Spleen (tissue), 11 donors: ENCODE measurements around the gene NOS1AP. TPM values are rescaled to one million over a fixed set of nuclear protein-coding genes. Genes with fewer than 3 reads are reported as not detected.

Experiments
- DNase-seq: peaks from one replicate; pipeline ENCODE4 v3.0.0-alpha.2; 2020
- H3K27ac ChIP-seq, 8 donors: fragments of 200-600 bp; sonication (generic) in 7 of 8; 1 replicate in 4 of 8; 2 replicates in 4 of 8; pipeline versions ENCODE4 v1.5.0 to v1.8.0; 2016 to 2021; ENCODE audit warnings: inconsistent platforms in 4 of 8, mild to moderate bottlenecking in 4 of 8, moderate library complexity in 1 of 8
- H3K27me3 ChIP-seq, 7 donors: fragments of 200-600 bp; sonication (generic) in 6 of 7; replicated peaks in 1 of 7; 1 replicate in 4 of 7; 2 replicates in 3 of 7; pipeline versions ENCODE4 v1.5.0 to v1.8.0; 2016 to 2021; ENCODE audit warnings: inconsistent platforms in 3 of 7, mild to moderate bottlenecking in 1 of 7
- H3K36me3 ChIP-seq, 6 donors: fragments of 200-600 bp; sonication (generic) in 5 of 6; 1 replicate in 4 of 6; 2 replicates in 2 of 6; pipeline versions ENCODE4 v1.5.0 to v1.8.0; 2016 to 2021; ENCODE audit warnings: inconsistent platforms in 2 of 6
- H3K4me1 ChIP-seq, 6 donors: fragments of 200-600 bp; sonication (generic) in 5 of 6; 1 replicate in 3 of 6; 2 replicates in 3 of 6; pipeline versions ENCODE4 v1.5.0 to v1.8.0; 2016 to 2021; ENCODE audit warnings: inconsistent platforms in 3 of 6
- H3K4me3 ChIP-seq, 8 donors: fragments of 200-600 bp; sonication (generic) in 7 of 8; 1 replicate in 4 of 8; 2 replicates in 4 of 8; pipeline versions ENCODE4 v1.5.0 to v1.8.0; 2016 to 2021; ENCODE audit warnings: inconsistent platforms in 4 of 8, mild to moderate bottlenecking in 4 of 8, moderate library complexity in 2 of 8
- H3K9me3 ChIP-seq, 8 donors: fragments of 200-600 bp; sonication (generic) in 7 of 8; 1 replicate in 4 of 8; 2 replicates in 4 of 8; pipeline versions ENCODE4 v1.5.0 to v1.8.0; 2016 to 2021; ENCODE audit warnings: inconsistent platforms in 4 of 8
- CTCF ChIP-seq, 11 experiments: fragments of 200-600 bp in 7 of 11; fragments of 450-650 bp in 4 of 11; sonication (generic) in 4 of 11; IDR thresholded peaks in 8 of 11; conservative IDR thresholded peaks in 3 of 11; 1 replicate in 7 of 11; 2 replicates in 4 of 11; pipeline versions ENCODE4 v1.4.0 to v1.8.0; 2016 to 2021; ENCODE audit warnings: antibody characterized with exemption in 11 of 11, inconsistent platforms in 4 of 11, mild to moderate bottlenecking in 1 of 11
- POLR2A ChIP-seq, 3 donors: fragments of 450-650 bp; IDR thresholded peaks; one replicate each; pipeline ENCODE4 v1.5.1; 2017; ENCODE audit warnings: antibody characterized with exemption in 3 of 3, mild to moderate bottlenecking in 1 of 3
- POLR2AphosphoS5 ChIP-seq, 3 donors: sonication (generic); formaldehyde crosslinking; IDR thresholded peaks; one replicate each; pipeline ENCODE4 v1.5.1; 2017; ENCODE audit warnings: antibody characterized with exemption in 3 of 3
- WGBS, 5 donors: extraction: QIAGEN DNeasy Blood & Tissue Kit in 3 of 5; methylation state at CpG; one replicate each; pipeline versions ENCODE4 v1.1.5 to v1.1.7; 2013 to 2018; 5-methylcytosine and 5-hydroxymethylcytosine counted together
- intact Hi-C: fragments of 100-400 bp; cut with DNase I; formaldehyde crosslinking; loops from one replicate; pipeline ENCODE4 v1.15.0; 2023; ENCODE audit warnings: low total_unique reads
- polyA plus RNA-seq, 3 donors: library from polyadenylated mRNA; stranded (reverse); fragments of 200-250 nt; gene quantifications; one replicate each; pipeline ENCODE4 v1.2.1, GENCODE V29; 2013
- total RNA-seq, 7 donors: library from RNA; depleted of rRNA in 3 of 7; stranded (reverse); fragments of >200 nt in 3 of 7; fragmentation: NEBNext Ultra II Directional in 4 of 7; extraction: Animal tissue kit (Norgen Biotek cat#: 25700) in 4 of 7; gene quantifications; one replicate each; pipeline versions ENCODE4 v1.1.0 to v1.2.1, GENCODE V29; 2016 to 2021
- donor health status: healthy with polysubstance abuse.
- donor health status: DM: no; HTN: no; CAD: no; lungs with moderate emphysema.
- donor health status: DM: no; HTN: no; CAD: no.
- donor health status: Bipolar disorder and iron deficiency.
- donor health status: healthy.
- donor health status: DM: no; HTN: no; CAD: no.
- donor health status: DM: yes; HTN: yes; CAD: no.

The NOS1AP gene
- total and polyA plus RNA-seq, 10 donors, result 0.16 to 1.7 (median 0.60) TPM; not detected in 2

- no peak for TF ChIP-seq CTCF (IDR thresholded peaks at IDR 0.05 in 8 of 11, conservative IDR thresholded peaks at IDR 0.05 in 3 of 11)
- H3K4me3 ChIP-seq, result no peak overlapping the region
- no peak overlapping the region for H3K27ac ChIP-seq
- no peak for DNase-seq
- intact Hi-C loops, result no loop called here
- H3K27me3 ChIP-seq, result peaks cover 0 to 42% (median 0%) of the 10 kb centered on the region in 7 donors
- peaks cover 0 to 3% (median 0%) of the 10 kb centered on the region in 8 donors for H3K9me3 ChIP-seq
- 54 to 78% (median 65%) methylated on average over 11 of the region's 11 CpGs for WGBS, 5 donors
- peaks cover 0 to 4% (median 0%) of the 10 kb centered on the region in 6 donors for H3K4me1 ChIP-seq
- no peaks in the 10 kb centered on the region for H3K36me3 ChIP-seq
Observed at GRCh38 chr1:162145280-162145965, 75.9 kb downstream of the NOS1AP start.

- WGBS, 5 donors, result 80 to 91% (median 84%) methylated on average over 5 of the region's 5 CpGs
- intact Hi-C loops, result no loop called here
- H3K9me3 ChIP-seq, result peaks cover 0 to 3% (median 0%) of the 10 kb centered on the region in 8 donors
- no peak for DNase-seq
- H3K27ac ChIP-seq, result no peak overlapping the region
- peaks cover 0 to 4% (median 0%) of the 10 kb centered on the region in 6 donors for H3K4me1 ChIP-seq
- H3K27me3 ChIP-seq, result peaks cover 0 to 42% (median 0%) of the 10 kb centered on the region in 7 donors
- no peak overlapping the region for H3K4me3 ChIP-seq
- no peak for TF ChIP-seq CTCF (IDR thresholded peaks at IDR 0.05 in 8 of 11, conservative IDR thresholded peaks at IDR 0.05 in 3 of 11)
- no peak for TF ChIP-seq POLR2AphosphoS5 (IDR thresholded peaks at IDR 0.05)
- TF ChIP-seq POLR2A (IDR thresholded peaks at IDR 0.05), result no peak
- no peaks in the 10 kb centered on the region for H3K36me3 ChIP-seq
Observed at GRCh38 chr1:162145966-162146696, 76.6 kb downstream of the NOS1AP start.

GRCh38 chr1:162147760-162148159, 78.3 kb downstream of the NOS1AP start:
- Histone ChIP-seq H3K4me1 (peaks cover 0 to 4% (median 0%) of the 10 kb centered on the region in 6 donors), H3K9me3 (peaks cover 0 to 3% (median 0%) of the 10 kb centered on the region in 8 donors), H3K36me3 (no peaks in the 10 kb centered on the region), H3K4me3 (no peak overlapping the region), H3K27ac (no peak overlapping the region), H3K27me3 (peaks cover 0 to 40% (median 0%) of the 10 kb centered on the region in 7 donors)
- no peak for TF ChIP-seq CTCF (IDR thresholded peaks at IDR 0.05 in 8 of 11, conservative IDR thresholded peaks at IDR 0.05 in 3 of 11)
- TF ChIP-seq POLR2A (IDR thresholded peaks at IDR 0.05), result no peak
- no peak for TF ChIP-seq POLR2AphosphoS5 (IDR thresholded peaks at IDR 0.05)
- intact Hi-C loops, result no loop called here
- DNase-seq, result no peak
- 78 to 92% (median 83%) methylated on average over 1 of the region's 1 CpG for WGBS, 5 donors

GRCh38 chr1:162150112-162150511, 80.6 kb downstream of the NOS1AP start:
- Histone ChIP-seq H3K4me1 (peaks cover 0 to 4% (median 0%) of the 10 kb centered on the region in 6 donors), H3K36me3 (no peaks in the 10 kb centered on the region), H3K4me3 (no peak overlapping the region), H3K27me3 (peaks cover 0 to 32% (median 0%) of the 10 kb centered on the region in 7 donors), H3K9me3 (peaks cover 0 to 3% (median 0%) of the 10 kb centered on the region in 8 donors), H3K27ac (no peak overlapping the region)
- intact Hi-C loops, result no loop called here
- TF ChIP-seq CTCF (IDR thresholded peaks at IDR 0.05 in 8 of 11, conservative IDR thresholded peaks at IDR 0.05 in 3 of 11) (no peak), POLR2A (IDR thresholded peaks at IDR 0.05) (no peak), POLR2AphosphoS5 (IDR thresholded peaks at IDR 0.05) (no peak)
- DNase-seq, result no peak
